ENCODE results near the gene YTHDF1. TPM values are rescaled to one million over a fixed set of nuclear protein-coding genes. Genes with fewer than 3 reads are reported as not detected.
A peak's percentile ranks its signal among the peaks of the same experiment; 100 is the strongest.
"Not testable (repeated sequence)": the region's sequence is repeated elsewhere in the genome, so short reads cannot be mapped to it uniquely, and the experiment has no call there.

Gene YTHDF1
- total RNA-seq, 2 donors from 2014 or later = 15.8 to 16.2 TPM

GRCh38 chr20:63252284-63252711 lies 36.4 kb upstream of the YTHDF1 start:
- 49 to 62% methylated on average over 5 to 8 of the region's 8 CpGs for WGBS, 2 donors
- no peak for DNase-seq
- H3K36me3 ChIP-seq (replicated peaks in 1 of 2; ENCODE audit: insufficient read depth in 1 of 2, low read depth in 2 of 2) = no peaks in the 10 kb centered on the region
- intact Hi-C loops (cut with DNase I) = no loop called here
- no peak overlapping the region for H3K4me3 ChIP-seq
- ATAC-seq = no peak
- peaks cover 12% of the 10 kb centered on the region for H3K4me1 ChIP-seq
- H3K27me3 ChIP-seq = peaks cover 0 to 24% of the 10 kb centered on the region in 2 donors
- no peak overlapping the region for H3K27ac ChIP-seq
- TF ChIP-seq CTCF (IDR thresholded peaks at IDR 0.05) = no peak
- no peak for TF ChIP-seq POLR2A (IDR thresholded peaks at IDR 0.05)
- no peaks in the 10 kb centered on the region for H3K9me3 ChIP-seq

GRCh38 chr20:63251350-63251749 lies 35.4 kb upstream of the YTHDF1 start:
- H3K4me1 ChIP-seq = peaks cover 19% of the 10 kb centered on the region
- H3K9me3 ChIP-seq; H3K4me3 ChIP-seq; H3K36me3 ChIP-seq (replicated peaks in 1 of 2; ENCODE audit: insufficient read depth in 1 of 2, low read depth in 2 of 2); intact Hi-C loops (cut with DNase I); ATAC-seq; H3K27ac ChIP-seq: not testable (repeated sequence)
- peaks cover 0 to 24% of the 10 kb centered on the region in 2 donors for H3K27me3 ChIP-seq
- WGBS, 2 donors = 25 to 38% methylated on average over 12 to 13 of the region's 14 CpGs
- DNase-seq = peak in 2 of 4 donors; percentile 10 to 20

GRCh38 chr20:63249891-63250290 lies 34.0 kb upstream of the YTHDF1 start:
- ATAC-seq = no peak
- Histone ChIP-seq H3K36me3 (replicated peaks in 1 of 2; ENCODE audit: insufficient read depth in 1 of 2, low read depth in 2 of 2) (no peaks in the 10 kb centered on the region), H3K27me3 (peaks cover 0 to 14% of the 10 kb centered on the region in 2 donors), H3K4me1 (peaks cover 19% of the 10 kb centered on the region), H3K9me3 (no peaks in the 10 kb centered on the region), H3K4me3 (no peak overlapping the region), H3K27ac (no peak overlapping the region)
- 89 to 90% methylated on average over 6 to 15 of the region's 15 CpGs for WGBS, 2 donors
- TF ChIP-seq POLR2A (IDR thresholded peaks at IDR 0.05) (no peak), CTCF (IDR thresholded peaks at IDR 0.05) (no peak)
- no peak for DNase-seq
- intact Hi-C loops (cut with DNase I) = no loop called here

GRCh38 chr20:63248835-63249591 lies 33.1 kb upstream of the YTHDF1 start:
- Histone ChIP-seq H3K4me3 (no peak overlapping the region), H3K9me3 (no peaks in the 10 kb centered on the region), H3K27me3 (peaks cover 0 to 8% of the 10 kb centered on the region in 2 donors), H3K4me1 (peaks cover 17% of the 10 kb centered on the region), H3K36me3 (replicated peaks in 1 of 2; ENCODE audit: insufficient read depth in 1 of 2, low read depth in 2 of 2) (no peaks in the 10 kb centered on the region), H3K27ac (no peak overlapping the region)
- ATAC-seq = no peak
- intact Hi-C loops (cut with DNase I) = no loop called here
- DNase-seq = no peak
- no peak for TF ChIP-seq POLR2A (IDR thresholded peaks at IDR 0.05)
- TF ChIP-seq CTCF (IDR thresholded peaks at IDR 0.05) = no peak
- 45% methylated on average over 25 of the region's 25 CpGs; no CpG with 5 or more reads in 1 of the 2 donors for WGBS, 2 donors

- no peak overlapping the region for H3K27ac ChIP-seq
- ATAC-seq (no peak), DNase-seq (no peak)
- H3K9me3 ChIP-seq = no peaks in the 10 kb centered on the region
- H3K4me1 ChIP-seq = peaks cover 7% of the 10 kb centered on the region
- intact Hi-C loops (cut with DNase I) = no loop called here
- H3K36me3 ChIP-seq (replicated peaks in 1 of 2; ENCODE audit: insufficient read depth in 1 of 2, low read depth in 2 of 2) = no peaks in the 10 kb centered on the region
- no peak overlapping the region for H3K4me3 ChIP-seq
- H3K27me3 ChIP-seq = peaks cover 0 to 5% of the 10 kb centered on the region in 2 donors
- TF ChIP-seq POLR2A (IDR thresholded peaks at IDR 0.05) (no peak), CTCF (IDR thresholded peaks at IDR 0.05) (no peak)
- 40 to 62% methylated on average over 7 to 24 of the region's 24 CpGs for WGBS, 2 donors
These were observed 31.8 kb upstream of the YTHDF1 start for GRCh38 chr20:63247671-63248228.
